ENCODE measurements around the gene REEP3.
"Not testable (repeated sequence)": the region's sequence is repeated elsewhere in the genome, so short reads cannot be mapped to it uniquely, and the experiment has no call there.

DNA sequence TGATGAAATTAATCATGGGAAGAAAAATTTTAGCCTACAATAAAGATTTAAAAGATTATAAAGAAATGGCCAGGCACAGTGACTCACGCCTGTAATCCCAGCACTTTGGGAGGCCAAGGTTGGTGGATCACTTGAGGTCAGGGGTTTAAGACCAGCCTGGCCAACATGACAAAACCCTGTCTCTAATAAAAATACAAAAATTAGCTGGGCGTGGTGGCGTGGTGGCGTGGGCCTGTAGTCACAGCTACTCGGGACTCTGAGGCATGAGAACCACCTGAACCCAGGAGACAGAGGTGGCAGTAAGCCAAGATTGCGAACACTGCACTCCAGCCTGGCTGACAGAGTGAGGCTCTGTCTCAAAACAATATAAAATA is 28.9 kb upstream of the REEP3 start:
- TF ChIP-seq, protein P1, sequence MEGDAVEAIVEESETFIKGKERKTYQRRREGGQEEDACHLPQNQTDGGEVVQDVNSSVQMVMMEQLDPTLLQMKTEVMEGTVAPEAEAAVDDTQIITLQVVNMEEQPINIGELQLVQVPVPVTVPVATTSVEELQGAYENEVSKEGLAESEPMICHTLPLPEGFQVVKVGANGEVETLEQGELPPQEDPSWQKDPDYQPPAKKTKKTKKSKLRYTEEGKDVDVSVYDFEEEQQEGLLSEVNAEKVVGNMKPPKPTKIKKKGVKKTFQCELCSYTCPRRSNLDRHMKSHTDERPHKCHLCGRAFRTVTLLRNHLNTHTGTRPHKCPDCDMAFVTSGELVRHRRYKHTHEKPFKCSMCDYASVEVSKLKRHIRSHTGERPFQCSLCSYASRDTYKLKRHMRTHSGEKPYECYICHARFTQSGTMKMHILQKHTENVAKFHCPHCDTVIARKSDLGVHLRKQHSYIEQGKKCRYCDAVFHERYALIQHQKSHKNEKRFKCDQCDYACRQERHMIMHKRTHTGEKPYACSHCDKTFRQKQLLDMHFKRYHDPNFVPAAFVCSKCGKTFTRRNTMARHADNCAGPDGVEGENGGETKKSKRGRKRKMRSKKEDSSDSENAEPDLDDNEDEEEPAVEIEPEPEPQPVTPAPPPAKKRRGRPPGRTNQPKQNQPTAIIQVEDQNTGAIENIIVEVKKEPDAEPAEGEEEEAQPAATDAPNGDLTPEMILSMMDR (IDR thresholded peaks at IDR 0.05), result not testable (repeated sequence)
- not testable (repeated sequence) for TF ChIP-seq POLR2AphosphoS5 (IDR thresholded peaks at IDR 0.05; ENCODE audit: low read depth, low read length)
